ENCODE measurements around the gene ASTN2.
"Not testable (repeated sequence)": the region's sequence is repeated elsewhere in the genome, so short reads cannot be mapped to it uniquely, and the experiment has no call there.

ASTN2 gene

GRCh38 chr9:117098331-117098730 lies 316.5 kb downstream of the ASTN2 start:
- DNase-seq = no peak

- no peak for DNase-seq
Observed at GRCh38 chr9:117097761-117098160, 317.1 kb downstream of the ASTN2 start.

GRCh38 chr9:117096138-117096537 lies 318.7 kb downstream of the ASTN2 start:
- DNase-seq = no peak

GRCh38 chr9:117095081-117095480 lies 319.8 kb downstream of the ASTN2 start:
- DNase-seq = no peak

- no peak for DNase-seq
Observed at GRCh38 chr9:117093891-117094844, 320.7 kb downstream of the ASTN2 start.

GRCh38 chr9:117092582-117092981 lies 322.3 kb downstream of the ASTN2 start:
- no peak for DNase-seq

- no peak for DNase-seq
Observed at GRCh38 chr9:117091529-117091928, 323.3 kb downstream of the ASTN2 start.

- no peak for DNase-seq
Observed at GRCh38 chr9:117088786-117089185, 326.1 kb downstream of the ASTN2 start.

GRCh38 chr9:117088140-117088539 lies 326.7 kb downstream of the ASTN2 start:
- no peak for DNase-seq

GRCh38 chr9:117084221-117084620 lies 330.6 kb downstream of the ASTN2 start:
- no peak for DNase-seq

- no peak for DNase-seq
Observed at GRCh38 chr9:117083559-117083958, 331.3 kb downstream of the ASTN2 start.

- no peak for DNase-seq
Observed at GRCh38 chr9:117081641-117082317, 333.1 kb downstream of the ASTN2 start.

GRCh38 chr9:117080765-117081390 lies 334.0 kb downstream of the ASTN2 start:
- no peak for DNase-seq

GRCh38 chr9:117076571-117077290 lies 338.1 kb downstream of the ASTN2 start:
- DNase-seq = no peak

- DNase-seq = no peak
Observed at GRCh38 chr9:117075636-117076035, 339.2 kb downstream of the ASTN2 start.

- no peak for DNase-seq
Observed at GRCh38 chr9:117074784-117075520, 339.9 kb downstream of the ASTN2 start.

GRCh38 chr9:117074342-117074662 lies 340.6 kb downstream of the ASTN2 start:
- DNase-seq = no peak

- no peak for DNase-seq
Observed at GRCh38 chr9:117073539-117074341, 341.1 kb downstream of the ASTN2 start.

GRCh38 chr9:117073071-117073470 lies 341.8 kb downstream of the ASTN2 start:
- no peak for DNase-seq

GRCh38 chr9:117072216-117072615 lies 342.6 kb downstream of the ASTN2 start:
- DNase-seq = no peak

GRCh38 chr9:117071673-117072207 lies 343.1 kb downstream of the ASTN2 start:
- not testable (repeated sequence) for DNase-seq

Data from activated CD8-positive, alpha-beta memory T cell treated with anti-CD3 and anti-CD28 coated beads, Interleukin-2, amount 50 U/mL, for 4 hours (primary cell).